Measurements from ENCODE around the gene USP22.

GRCh38 chr17:21019976-21020586 is 22.7 kb downstream of the USP22 start:
- TF ChIP-seq, protein P1, sequence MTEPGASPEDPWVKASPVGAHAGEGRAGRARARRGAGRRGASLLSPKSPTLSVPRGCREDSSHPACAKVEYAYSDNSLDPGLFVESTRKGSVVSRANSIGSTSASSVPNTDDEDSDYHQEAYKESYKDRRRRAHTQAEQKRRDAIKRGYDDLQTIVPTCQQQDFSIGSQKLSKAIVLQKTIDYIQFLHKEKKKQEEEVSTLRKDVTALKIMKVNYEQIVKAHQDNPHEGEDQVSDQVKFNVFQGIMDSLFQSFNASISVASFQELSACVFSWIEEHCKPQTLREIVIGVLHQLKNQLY (CRISPR knock-in tag; IDR thresholded peaks at IDR 0.05): no peak
- TF ChIP-seq SP1 (IDR thresholded peaks at IDR 0.05): no peak
- TF ChIP-seq SP1 (CRISPR knock-in tag; IDR thresholded peaks at IDR 0.05): no peak
- TF ChIP-seq, protein P2, sequence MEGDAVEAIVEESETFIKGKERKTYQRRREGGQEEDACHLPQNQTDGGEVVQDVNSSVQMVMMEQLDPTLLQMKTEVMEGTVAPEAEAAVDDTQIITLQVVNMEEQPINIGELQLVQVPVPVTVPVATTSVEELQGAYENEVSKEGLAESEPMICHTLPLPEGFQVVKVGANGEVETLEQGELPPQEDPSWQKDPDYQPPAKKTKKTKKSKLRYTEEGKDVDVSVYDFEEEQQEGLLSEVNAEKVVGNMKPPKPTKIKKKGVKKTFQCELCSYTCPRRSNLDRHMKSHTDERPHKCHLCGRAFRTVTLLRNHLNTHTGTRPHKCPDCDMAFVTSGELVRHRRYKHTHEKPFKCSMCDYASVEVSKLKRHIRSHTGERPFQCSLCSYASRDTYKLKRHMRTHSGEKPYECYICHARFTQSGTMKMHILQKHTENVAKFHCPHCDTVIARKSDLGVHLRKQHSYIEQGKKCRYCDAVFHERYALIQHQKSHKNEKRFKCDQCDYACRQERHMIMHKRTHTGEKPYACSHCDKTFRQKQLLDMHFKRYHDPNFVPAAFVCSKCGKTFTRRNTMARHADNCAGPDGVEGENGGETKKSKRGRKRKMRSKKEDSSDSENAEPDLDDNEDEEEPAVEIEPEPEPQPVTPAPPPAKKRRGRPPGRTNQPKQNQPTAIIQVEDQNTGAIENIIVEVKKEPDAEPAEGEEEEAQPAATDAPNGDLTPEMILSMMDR (CRISPR knock-in tag; IDR thresholded peaks at IDR 0.05): peak; percentile 42
- no peak for TF ChIP-seq E2F1 (CRISPR knock-in tag; IDR thresholded peaks at IDR 0.05)
- no peak for TF ChIP-seq BHLHE40 (IDR thresholded peaks at IDR 0.05; ENCODE audit: low read length)
- no peak for TF ChIP-seq CBFB (CRISPR knock-in tag; IDR thresholded peaks at IDR 0.05)
- TF ChIP-seq KAT8 (CRISPR knock-in tag; IDR thresholded peaks at IDR 0.05): no peak
- no peak for TF ChIP-seq AFF4 (CRISPR knock-in tag; IDR thresholded peaks at IDR 0.05)
- TF ChIP-seq ZNF10 (CRISPR knock-in tag; IDR thresholded peaks at IDR 0.05; ENCODE audit: borderline replicate concordance, low read depth): no peak
- no peak for TF ChIP-seq TCF12 (IDR thresholded peaks at IDR 0.05)
- no peak for TF ChIP-seq TCF12 (CRISPR knock-in tag; IDR thresholded peaks at IDR 0.05)
- TF ChIP-seq ZNF136 (CRISPR knock-in tag; IDR thresholded peaks at IDR 0.05; ENCODE audit: low read depth): no peak
- TF ChIP-seq MYC (CRISPR knock-in tag; IDR thresholded peaks at IDR 0.05; ENCODE audit: borderline replicate concordance): no peak
- TF ChIP-seq, protein P3, sequence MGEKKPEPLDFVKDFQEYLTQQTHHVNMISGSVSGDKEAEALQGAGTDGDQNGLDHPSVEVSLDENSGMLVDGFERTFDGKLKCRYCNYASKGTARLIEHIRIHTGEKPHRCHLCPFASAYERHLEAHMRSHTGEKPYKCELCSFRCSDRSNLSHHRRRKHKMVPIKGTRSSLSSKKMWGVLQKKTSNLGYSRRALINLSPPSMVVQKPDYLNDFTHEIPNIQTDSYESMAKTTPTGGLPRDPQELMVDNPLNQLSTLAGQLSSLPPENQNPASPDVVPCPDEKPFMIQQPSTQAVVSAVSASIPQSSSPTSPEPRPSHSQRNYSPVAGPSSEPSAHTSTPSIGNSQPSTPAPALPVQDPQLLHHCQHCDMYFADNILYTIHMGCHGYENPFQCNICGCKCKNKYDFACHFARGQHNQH (CRISPR knock-in tag; IDR thresholded peaks at IDR 0.05): no peak
